GM19438 (cell line): ENCODE results near the gene SDHC.
"Not testable (repeated sequence)": the region's sequence is repeated elsewhere in the genome, so short reads cannot be mapped to it uniquely, and the experiment has no call there.

Experiments
- ATAC-seq: cut with Tn5 transposase; IDR thresholded peaks from one replicate; pipeline ENCODE4 v1.9.1; 2021; ENCODE audit warnings: low read depth; ENCODE audit not compliant: unreplicated experiment

Gene SDHC

GRCh38 chr1:161309868-161310267, 4.3 kb upstream of the SDHC start, which contains the start of gene MPZ:
Gene MPZ, minus strand, starts transcription at chr1:161309968. Its CDS starts 63 bp downstream, at chr1:161309905.
- no peak for ATAC-seq

- ATAC-seq, result no peak
Observed at GRCh38 chr1:161311595-161312181, 2.5 kb upstream of the SDHC start.

- ATAC-seq, result no peak
Observed at GRCh38 chr1:161313554-161314200, 504 bp upstream of the SDHC start.

DNA sequence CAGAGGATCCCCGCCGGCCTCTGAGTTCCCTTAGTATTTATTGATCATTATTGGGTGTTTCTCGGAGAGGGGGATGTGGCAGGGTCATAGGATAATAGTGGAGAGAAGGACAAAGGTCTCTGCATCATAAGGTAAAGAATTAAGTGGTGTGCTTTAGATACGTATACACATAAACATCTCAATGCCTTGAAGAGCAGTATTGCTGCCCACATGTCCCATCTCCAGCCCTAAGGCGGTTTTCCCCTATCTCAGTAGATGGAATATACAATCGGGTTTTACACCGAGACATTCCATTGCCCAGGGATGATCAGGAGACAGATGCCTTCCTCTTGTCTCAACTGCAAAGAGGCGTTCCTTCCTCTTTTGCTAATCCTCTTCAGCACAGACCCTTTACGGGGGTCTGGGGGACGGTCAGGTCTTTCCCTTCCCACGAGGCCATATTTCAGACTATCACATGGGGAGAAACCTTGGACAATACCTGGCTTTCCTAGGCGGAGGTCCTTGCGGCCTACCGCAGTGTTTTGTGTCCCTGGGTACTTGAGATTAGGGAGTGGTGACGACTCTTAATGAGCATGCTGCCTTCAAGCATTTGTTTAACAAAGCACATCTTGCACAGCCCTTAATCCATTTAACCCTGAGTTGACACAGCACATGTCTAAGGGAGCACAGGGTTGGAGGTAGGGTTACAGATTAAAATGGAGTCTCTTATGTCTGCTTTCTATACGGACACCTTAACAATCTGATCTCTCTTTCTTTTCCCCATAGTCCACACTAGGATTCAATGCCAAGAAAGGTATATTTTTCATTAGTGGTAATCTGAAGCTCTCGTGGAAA, 1.9 kb downstream of the SDHC start:
- not testable (repeated sequence) for ATAC-seq

DNA sequence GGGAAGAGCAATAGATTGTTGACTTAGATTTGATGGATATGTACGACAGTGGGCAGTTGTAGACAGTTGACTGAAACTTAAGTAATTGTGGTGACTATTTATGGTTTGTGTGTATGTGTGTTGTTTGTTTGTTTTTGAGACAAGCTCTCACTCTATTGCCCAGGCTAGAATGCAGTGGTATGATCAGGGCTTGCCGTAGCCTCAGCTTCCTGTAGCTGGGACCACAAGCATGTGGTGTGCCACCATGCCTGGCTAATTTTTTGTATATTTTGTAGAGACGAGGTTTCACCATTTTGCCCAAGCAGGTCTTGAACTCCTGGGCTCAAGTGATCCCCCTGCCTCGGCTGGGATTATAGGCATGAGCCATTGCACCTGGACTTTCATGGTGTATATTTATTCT, 9.8 kb downstream of the SDHC start:
- ATAC-seq, result no peak

DNA sequence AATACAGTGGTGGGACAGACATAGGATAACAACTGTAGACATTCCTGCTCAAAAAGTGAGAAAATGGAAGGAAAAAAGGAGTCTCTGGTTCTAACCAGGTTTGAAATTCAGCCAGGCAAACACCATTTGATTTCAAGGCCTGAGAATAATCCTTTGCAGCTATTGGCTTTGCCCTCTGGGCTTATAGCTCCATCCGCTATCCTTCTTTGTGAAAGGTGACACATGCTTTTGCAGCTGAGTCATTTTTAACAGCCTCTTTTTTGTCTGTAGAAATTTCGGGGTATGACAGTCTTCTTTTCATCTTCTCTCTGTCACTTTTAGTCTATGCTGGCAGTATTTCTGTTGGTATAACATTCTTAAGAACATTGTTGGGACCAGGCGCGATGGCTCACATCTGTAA, 16.2 kb downstream of the SDHC start:
- no peak for ATAC-seq

- ATAC-seq, result no peak
Observed at GRCh38 chr1:161333166-161333565, 19.0 kb downstream of the SDHC start.

- ATAC-seq, result no peak
Observed at GRCh38 chr1:161335796-161336195, 21.6 kb downstream of the SDHC start.

GRCh38 chr1:161342177-161342576, 28.0 kb downstream of the SDHC start:
- no peak for ATAC-seq

DNA sequence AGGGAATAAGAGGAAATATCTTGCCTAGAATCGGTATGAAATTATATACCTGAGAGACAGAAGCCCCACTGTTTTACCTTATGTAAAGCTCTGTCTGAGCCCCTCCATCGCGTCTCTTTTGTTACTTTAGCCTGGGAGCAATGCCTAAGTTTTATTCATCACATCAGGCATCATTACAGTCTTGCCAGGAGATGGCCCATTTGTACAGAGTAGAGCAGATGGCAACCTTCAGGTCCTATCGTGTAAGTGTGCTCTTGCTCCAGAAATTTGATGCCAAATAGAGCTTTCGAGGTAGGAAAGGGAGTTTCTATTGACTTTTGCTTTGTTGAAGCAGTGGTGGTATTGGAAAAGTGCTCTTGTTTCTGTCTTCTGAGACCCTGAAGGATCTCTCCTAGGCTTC, 28.6 kb downstream of the SDHC start:
- ATAC-seq, result no peak

DNA sequence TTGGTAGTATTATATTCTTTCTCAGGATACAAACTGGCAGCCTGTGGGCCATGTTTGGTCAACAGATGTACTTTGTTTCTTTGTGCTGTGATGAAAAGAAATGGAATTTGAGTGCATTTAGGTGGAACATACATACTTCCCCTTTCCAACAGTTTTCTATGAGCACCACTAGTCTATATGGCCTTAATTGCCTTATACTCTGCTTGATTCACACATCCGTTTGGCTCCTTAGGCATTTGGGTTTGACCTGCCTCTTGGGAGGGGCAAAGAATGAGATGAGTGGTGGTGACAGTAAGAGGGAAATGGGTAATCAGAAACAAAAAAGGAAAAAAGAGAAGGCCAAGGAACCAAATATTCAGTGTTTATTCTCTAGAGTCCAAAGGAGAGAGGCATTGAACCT, 36.5 kb downstream of the SDHC start:
- ATAC-seq, result no peak

DNA sequence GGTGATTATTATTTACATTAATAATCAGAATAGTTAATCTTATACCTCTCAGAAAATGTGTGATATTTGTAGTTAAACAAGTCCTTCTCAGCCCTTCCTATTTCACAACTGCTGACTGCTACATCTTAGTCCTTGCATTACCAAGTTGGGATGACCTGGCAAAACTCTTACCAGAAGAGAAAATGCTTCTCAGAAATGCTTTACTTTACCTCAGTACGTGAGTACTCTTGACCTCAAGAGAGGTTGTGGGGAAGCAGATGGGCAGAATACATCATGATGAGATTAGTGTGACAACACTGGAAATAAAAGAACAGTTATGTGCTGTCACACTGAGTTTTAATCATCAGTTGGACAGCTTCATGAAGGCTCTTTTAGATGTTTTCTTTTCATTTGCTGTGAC, 37.3 kb downstream of the SDHC start:
- no peak for ATAC-seq

GRCh38 chr1:161357073-161357472, 42.9 kb downstream of the SDHC start:
- ATAC-seq, result no peak

- no peak for ATAC-seq
Observed at GRCh38 chr1:161359291-161359690, 45.1 kb downstream of the SDHC start.

GRCh38 chr1:161364332-161364731, 50.2 kb downstream of the SDHC start:
- ATAC-seq, result no peak

- no peak for ATAC-seq
Observed at GRCh38 chr1:161365207-161365606, 51.0 kb downstream of the SDHC start.

DNA sequence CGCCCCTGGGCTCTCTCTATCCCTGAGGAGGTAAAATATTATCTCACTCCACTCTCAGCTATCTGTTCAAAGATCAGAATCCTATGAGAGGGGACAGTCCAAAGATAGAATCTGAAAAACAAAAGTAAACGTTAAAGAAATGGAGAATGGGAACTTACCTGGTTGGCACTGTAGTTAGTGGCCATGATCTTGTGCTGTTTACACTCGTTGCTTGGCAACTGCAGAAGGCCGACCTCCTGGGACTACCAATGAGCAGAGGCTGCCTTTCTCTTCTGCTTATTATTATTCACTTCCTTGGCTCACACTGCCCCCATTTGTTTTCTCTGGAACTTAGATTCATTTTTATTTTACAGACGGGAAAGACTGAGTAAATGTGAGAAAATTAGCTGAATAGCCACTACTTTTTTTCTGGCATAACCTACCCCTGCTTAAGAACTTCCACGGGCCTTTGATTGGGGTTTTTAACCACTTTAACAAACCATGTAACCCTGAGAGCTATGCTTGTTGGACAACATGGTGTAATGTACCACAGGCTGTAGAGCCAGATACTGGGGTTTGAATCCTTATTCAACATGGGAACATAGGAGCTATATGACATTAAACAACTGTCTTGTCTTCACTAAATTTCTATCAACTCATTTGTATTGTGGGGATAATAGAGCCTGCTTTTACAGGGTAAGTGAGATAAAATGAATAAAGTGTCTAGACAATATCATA, 53.7 kb downstream of the SDHC start, which contains the start of gene CFAP126:
Gene CFAP126 (minus strand): TSS at position 193 of the 717 bp plus-strand sequence. CDS start 8 bp downstream, at position 185.
- ATAC-seq, result peak; percentile 78

DNA sequence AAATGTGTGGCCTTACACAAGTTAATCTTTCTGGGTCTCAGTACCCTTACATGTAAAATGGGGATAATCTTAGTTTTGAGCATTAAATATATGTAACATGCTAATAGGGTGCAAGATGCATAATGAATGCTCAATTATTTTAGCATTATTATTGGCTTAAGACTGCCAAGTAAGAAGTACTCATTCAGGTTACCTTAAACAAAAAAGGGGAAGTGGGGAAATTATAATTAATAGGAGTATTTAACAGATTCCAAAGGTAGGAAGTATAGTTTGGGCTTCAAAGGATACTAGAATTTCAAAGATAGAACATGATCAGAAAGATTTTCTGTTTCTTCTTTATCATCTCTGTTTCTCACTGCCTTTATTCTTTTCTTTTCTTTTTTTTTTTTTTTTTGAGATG, 59.3 kb downstream of the SDHC start:
- ATAC-seq, result no peak

DNA sequence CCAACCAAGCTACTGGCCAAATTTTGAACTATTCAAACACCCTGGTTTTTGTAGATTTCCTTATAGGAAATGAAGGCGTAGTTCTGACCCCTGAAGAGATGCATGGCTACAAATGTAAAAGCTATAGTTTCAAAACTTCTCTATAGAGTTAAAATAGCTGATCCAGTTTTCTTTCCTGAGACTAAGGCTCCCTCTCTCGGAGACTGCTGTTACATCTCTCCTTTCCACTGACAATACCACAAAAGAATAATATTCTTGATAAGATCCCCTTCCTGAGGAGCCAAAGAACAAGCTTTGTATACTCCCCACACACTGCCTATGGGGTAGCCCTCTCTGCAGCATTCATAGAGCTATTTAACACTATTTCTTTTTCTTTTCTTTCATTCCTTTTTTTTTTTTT, 60.2 kb downstream of the SDHC start:
- ATAC-seq, result no peak

GRCh38 chr1:161378014-161378413, 63.8 kb downstream of the SDHC start:
- no peak for ATAC-seq

DNA sequence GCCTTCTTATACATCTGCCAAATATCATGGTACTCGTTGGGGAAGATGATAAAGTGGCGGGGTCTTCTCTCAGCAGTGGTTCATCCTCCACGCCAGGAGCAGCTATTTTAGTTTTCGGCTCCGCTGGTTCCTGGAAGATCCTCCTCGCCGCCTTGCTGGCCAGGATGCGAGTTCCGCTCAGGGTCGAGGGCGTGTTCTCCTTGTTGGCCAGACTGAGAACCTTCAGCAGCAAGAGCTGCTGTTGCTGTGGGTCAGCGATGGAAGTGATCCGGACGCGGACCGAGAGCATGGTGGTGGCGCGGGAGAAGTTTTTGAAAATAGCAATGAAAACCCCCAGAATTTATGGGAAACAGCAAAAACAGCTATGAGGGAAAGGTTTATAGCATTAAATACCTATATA, 64.9 kb downstream of the SDHC start:
- ATAC-seq, result no peak
